NCI-H1930 (cell line): ENCODE measurements around the gene RABEP2.
"Not testable (repeated sequence)": the region's sequence is repeated elsewhere in the genome, so short reads cannot be mapped to it uniquely, and the experiment has no call there.

Experiments
- DNase-seq, 2 experiments: peaks; one replicate each; lab custom pipeline; 2025; lab: John Stamatoyannopoulos, UW

Gene RABEP2

DNA sequence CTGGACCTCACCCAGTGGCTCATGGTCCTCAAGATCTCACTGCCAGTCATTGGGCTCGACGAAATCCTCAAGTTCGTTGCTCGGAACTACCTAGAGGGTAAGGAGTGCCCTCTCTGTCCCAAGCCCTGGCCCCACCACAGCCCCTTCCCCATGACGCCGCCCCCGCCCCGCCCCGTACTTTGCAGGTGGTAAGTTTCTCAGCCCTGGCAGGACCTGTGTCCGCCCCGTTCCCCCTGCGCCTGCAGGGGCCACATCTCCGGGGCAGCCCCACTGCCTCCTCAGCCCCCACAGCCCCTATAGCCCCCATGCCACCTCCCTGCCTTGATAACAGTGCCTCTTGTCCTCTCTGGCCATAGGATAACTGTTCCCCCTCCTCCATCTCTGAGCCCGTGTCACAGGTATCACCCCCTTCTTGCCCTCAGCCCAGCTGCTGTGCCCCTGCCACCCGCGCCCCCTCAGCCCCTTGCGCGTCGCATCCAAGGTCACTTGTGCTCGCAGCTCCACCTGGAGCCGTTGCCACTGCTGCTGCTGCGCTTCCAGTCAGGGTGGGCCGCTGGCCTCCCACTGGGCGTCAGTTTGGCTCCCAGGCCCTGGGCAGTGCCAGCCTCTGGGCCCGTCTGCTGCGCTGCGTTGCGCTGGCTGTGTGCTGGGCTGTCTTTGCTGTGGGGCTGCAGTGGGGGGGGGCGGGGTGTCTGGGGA, 21.5 kb downstream of the RABEP2 start:
- no peak for DNase-seq

DNA sequence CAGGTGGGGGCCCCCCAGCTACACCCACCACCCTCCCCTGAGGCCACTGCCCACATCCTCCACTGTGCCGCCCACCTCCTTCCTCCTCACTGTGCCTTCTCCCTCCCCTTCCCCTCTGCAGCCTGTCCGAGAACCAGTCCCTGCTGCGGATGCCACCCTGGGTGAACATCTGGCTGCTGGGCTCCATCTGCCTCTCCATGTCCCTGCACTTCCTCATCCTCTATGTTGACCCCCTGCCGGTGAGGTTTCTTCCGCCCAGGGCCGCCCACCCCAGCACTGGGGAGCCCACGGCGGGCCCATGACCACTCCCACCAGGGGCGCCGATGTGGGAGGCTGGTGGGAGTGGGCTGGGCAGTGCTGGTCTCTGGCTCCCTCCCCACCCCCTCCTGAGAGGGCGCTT, 22.1 kb downstream of the RABEP2 start:
- no peak for DNase-seq

DNA sequence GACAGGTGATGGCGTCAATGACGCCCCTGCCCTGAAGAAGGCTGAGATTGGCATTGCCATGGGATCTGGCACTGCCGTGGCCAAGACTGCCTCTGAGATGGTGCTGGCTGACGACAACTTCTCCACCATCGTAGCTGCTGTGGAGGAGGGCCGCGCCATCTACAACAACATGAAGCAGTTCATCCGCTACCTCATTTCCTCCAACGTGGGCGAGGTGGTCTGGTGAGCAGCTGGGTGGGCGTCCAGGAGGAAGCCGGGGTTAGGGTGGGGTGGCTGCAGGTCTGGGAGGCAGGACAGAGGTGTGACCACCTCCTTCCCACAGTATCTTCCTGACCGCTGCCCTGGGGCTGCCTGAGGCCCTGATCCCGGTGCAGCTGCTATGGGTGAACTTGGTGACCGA, 23.2 kb downstream of the RABEP2 start:
- no peak for DNase-seq

DNA sequence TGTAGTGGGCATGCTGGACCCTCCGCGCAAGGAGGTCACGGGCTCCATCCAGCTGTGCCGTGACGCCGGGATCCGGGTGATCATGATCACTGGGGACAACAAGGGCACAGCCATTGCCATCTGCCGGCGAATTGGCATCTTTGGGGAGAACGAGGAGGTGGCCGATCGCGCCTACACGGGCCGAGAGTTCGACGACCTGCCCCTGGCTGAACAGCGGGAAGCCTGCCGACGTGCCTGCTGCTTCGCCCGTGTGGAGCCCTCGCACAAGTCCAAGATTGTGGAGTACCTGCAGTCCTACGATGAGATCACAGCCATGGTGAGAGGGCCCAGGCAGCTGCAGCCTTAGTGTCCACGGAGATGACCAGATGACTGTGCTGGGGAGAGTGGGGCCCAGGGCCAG, 24.4 kb downstream of the RABEP2 start:
- DNase-seq: no peak

DNA sequence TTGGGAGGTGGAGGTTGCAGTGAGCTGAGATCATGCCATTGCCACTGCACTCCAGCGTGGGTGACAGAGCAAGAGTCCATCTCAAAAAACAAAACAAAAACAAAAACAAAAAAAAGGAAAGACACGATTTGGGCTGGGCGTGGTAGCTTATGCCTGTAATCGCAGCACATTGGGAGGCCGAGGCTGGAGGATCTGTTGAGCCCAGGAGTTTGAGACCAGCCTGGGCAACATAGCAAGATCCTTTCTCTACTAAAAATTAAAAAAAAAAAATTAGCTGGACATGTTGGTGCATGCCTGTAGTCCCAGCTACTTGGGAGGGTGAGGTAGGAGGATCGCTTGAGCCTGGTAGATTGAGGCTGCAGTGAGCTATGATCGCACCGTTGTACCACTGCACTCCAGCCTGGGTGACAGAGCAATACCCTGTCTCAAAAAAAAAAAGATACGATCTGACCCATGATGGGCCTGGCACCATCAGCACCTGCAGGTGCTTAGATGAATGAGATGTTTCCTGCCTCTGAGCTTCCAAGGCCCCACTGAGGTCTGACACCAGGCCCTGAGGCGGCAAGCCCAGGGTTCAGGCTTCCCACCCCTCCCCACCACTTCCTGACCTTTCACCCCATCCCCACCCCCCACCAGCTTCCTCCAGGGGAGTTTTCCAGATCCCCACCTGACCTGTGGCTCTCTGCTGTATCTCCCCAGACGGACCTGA, 25.0 kb downstream of the RABEP2 start:
- DNase-seq: no peak

DNA sequence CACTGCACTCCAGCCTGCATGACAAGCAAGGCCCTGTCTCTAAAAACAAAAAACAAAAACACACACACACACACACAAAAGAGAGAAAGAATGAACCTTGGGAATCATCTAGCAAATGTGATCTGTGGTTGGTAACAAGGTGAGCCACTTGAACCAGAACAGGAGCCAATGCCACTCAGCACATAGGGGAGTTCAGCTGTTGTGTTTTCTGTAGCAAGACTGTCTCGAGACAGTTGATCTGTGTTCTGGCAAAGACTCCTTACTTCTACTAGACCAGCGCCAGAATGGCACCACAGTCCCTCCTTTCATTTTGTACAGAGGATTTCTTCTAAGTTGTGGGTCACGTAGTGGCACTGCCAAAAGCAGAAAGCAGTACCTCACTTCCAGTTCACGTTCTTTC, 26.1 kb downstream of the RABEP2 start:
- no peak for DNase-seq

DNA sequence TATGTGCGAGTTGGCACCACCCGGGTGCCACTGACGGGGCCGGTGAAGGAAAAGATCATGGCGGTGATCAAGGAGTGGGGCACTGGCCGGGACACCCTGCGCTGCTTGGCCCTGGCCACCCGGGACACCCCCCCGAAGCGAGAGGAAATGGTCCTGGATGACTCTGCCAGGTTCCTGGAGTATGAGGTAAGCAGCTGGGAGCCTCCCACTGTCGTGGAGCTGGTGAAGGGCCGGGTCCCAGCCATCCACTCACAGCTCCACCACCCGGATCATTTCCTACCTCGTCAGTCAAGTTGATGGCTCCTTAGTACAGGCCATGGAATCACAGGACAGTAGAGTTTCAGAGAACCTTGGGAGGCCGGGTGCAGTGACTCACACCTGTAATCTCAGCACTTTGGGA, 26.8 kb downstream of the RABEP2 start:
- DNase-seq: no peak

DNA sequence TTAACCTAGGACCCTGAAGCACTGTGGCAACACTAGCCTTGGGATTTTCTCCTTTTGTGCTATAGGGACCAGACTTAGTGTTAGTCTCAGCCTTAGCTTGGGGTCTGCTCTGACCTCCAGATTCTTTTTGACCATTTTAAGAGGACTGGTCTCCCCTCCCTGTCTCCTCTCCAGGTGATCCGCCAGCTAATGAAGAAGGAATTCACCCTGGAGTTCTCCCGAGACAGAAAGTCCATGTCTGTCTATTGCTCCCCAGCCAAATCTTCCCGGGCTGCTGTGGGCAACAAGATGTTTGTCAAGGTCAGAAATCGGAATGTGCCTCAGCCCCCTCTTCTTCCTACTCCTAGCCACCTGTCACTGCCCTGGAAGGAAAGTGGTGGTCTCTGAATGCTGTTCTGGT, 27.2 kb downstream of the RABEP2 start:
- DNase-seq: no peak

DNA sequence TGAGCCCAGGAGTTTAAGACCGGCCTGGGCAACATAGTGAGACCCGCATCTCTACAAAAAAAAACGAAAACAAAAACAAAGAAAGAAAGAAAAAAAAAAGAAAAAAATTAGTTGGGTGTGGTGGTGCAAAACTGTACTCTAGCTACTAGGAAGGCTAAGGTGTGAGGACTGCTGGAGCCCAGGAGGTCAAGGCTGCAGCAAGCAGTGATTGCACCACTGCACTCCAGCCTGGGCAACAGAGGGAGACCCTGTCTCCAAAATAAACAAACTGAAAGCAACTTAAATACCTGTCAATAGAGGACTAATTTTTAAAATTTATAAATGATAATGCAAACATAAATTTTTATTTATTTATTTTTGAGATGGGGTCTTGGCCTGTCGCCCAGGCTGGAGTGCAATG, 29.4 kb downstream of the RABEP2 start:
- DNase-seq: no peak

DNA sequence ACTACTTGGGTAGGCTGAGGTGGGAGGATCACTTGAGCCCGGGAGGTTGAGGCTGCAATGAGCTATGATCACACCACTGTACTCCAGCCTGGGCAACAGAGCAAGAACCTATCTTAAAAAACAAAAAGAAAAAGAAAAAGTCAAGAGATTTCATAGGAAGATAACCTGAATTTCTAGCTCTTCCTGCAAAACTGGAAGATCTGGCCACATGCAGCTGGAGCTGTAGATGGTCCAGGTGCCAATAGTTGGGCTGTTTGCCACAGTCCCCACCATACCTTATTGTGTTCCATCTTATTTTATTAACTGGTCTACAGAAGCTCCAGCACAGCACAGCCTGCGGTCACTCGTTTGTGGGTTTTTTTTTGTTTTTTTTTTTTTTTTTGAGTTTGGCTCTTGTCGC, 31.7 kb downstream of the RABEP2 start:
- no peak for DNase-seq

DNA sequence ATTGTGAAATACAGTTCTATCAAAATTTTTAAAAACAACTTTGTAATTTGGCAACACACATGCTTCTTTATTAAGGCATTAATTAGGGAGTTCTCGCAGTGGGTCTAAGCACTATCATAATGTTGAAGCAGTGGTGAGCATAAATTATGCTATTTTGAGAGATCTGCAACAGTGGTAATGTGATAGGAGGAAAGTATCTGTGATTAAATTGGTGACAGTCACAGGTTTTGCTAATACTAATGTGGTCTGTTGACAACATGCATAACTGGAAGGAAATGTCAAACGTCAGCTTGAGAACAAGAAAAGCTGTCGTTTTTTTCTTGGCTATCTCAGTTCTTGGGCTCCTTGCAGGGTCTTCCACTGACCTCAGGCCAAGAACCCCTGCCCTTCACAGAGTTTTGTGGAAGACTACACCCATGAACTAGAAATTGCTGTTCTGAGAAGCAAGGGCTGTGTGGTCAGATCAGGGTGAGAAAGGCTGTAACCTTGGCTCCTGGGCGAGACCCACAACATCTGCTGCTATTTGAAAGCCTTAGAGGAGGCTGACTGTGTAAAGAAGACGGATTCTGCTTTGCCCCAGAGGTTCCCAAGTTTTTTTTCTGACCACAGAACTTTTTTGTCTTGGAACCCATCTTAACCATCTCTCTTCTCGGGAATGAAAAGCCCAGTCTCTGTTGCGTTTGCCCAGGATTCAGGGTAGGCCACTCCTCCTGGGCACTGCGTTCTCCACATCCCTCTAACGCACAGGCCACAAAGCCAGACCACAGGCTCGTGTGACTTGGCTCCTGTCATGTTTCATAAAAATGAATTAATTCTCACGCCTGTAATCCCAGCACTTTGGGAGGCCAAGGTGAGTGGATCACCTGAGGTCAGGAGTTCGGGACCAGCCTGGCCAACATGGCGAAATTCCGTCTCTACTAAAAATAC, 32.8 kb downstream of the RABEP2 start:
- DNase-seq: no peak

DNA sequence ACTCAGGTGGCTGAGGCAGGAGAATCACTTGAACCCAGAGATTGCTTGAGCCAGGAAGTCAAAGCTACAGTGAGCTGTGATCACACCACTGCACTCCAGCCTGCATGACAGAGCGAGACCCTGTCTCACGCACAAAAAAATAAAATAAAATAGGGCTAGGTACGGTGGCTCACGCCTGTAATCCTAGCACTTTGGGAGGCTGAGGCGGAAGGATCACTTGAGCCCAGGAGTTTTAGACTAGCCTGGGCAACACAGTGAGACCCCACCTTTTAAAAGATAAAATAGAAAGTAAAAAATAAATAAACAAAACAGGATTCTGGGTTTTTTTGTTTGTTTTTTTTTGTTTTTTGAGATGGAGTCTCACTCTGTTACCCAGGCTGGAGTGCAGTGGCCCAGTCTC, 34.7 kb downstream of the RABEP2 start:
- DNase-seq: not testable (repeated sequence)

DNA sequence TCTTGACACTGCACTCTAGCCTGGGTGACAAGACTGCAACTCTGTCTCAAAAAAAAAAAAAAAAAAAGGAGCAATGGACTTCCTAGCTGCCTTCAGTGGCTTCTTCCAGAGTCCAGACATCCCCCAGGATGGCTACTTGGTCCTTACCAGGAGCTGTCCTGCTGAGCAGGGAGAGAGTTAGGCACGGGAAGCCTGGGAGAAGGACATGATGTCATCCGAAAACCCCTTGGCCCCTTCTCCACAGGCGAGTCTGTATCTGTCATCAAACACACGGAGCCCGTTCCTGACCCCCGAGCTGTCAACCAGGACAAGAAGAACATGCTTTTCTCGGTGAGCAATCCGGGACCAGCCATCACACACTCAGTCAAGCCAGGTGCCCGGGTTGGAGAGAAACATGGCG, 38.1 kb downstream of the RABEP2 start:
- no peak for DNase-seq

DNA sequence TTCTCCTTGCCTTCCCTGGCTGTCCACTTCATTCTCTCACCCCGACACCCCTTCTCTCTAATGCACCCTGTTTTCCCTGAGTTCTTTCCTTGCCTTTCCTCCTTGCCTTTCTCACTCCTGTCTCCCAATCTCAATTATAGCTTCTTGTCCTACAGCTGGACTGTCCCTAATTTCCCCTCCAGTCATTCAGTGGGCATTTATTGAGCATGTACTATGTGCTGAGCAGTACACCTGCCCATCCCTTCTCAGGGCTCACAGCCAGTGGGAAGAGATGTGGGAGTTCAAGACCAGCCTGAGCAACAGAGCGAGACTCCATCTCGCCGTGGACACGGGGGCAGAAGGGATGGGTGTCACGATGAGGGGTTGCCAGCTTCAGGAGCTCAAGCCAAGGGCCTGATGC, 41.0 kb downstream of the RABEP2 start:
- DNase-seq: no peak

DNA sequence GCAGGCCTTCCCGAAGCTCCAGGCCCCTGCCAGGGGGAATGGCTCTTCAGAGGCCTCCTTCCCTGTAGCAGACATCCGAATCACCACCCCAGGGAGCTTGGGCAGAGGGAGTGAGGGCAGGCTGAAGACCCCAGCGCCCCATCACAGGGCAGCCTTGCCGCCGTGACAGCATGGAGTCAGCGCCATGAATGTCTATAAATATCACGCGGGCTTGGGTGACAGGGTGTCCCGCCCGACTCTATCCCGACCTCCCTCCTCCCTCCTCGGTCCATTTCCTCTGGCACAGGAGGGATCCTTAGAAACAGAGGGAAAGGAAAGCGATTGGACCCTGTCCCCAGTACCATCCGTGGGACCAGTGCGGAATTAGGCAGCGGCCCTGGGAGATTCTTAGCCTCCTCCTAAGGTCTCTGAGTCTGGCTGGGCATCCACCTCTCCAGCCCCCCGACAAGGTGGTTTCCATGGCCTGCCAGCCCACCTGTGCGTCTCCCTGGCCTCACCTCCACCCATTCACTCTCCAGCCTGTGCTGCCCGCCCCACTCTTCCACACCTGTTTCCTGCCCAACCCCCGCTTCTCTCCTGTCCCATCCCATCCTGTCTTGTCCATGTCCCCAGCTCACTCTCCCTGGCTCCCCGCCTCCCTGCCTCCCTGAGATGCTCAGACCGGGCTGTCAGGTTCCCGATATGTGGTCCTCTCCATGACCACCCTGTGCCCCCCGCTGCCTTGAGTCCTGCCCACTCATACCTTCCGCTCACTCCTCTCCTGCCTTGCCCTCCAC, 41.6 kb downstream of the RABEP2 start:
- DNase-seq: no peak

DNA sequence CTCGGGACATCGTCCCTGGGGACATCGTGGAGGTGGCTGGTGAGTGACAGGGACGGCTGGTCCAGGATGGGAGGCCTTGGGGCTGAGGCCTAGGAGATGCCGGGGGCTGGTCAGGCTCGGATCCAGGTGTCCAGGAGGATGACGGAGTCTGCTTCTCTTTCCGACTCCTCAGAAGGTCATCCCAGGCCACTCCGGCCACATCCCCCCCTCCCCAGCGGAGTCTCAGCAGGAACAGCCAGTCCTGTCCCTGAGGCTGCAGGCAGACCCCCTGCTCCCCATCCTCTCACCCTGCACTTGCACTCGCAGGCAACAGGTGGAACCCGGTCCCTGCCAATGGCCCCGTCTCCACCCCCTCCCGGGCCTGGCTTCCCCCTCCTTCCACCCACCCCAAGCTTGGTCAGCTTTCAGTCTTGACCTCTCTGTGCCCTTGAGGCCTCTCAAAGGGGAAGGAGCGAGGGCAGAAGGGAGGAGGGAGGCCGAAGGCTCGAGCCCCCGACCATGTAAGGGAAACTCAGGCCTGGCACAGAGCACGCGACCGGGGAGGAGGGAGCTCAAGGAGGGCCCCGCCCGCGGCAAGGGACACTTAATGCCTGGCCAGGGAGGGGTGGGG, 42.4 kb downstream of the RABEP2 start:
- DNase-seq: no peak

DNA sequence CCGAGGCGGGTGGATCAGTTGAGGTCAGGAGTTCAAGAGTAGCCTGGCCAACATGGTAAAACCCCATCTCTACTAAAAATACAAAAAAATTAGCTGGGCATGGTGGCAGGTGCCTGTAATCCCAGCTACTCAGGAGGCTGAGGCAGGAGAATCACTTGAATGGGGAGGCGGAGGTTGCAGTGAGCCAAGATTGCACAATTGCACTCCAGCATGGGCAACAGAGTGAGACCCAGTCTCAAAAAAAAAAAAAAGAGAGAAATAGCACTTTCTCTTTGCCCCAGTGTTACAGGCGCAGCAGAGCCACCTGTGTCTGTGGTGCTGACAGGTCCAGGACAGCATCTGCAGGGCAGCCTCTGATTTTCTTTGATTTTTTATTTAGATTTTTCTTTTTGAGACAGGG, 43.5 kb downstream of the RABEP2 start:
- not testable (repeated sequence) for DNase-seq

DNA sequence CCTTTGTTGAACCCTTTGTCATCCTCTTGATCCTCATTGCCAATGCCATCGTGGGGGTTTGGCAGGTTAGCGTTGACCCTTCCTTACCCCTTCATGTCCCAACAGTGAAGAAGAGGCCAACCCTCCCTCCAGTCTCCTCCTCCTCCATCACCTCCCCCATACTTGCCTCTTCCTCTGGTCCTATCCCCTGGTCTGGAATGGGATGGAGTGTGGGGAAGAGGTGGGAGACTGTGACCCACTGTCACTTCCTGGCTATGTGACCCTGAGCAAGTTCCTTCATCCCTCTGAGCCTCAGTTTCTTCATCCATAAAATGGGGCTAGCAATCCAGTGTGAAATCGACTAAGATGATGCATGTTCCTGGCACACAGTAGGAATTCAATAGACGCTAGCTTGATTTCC, 44.1 kb downstream of the RABEP2 start:
- DNase-seq: no peak

DNA sequence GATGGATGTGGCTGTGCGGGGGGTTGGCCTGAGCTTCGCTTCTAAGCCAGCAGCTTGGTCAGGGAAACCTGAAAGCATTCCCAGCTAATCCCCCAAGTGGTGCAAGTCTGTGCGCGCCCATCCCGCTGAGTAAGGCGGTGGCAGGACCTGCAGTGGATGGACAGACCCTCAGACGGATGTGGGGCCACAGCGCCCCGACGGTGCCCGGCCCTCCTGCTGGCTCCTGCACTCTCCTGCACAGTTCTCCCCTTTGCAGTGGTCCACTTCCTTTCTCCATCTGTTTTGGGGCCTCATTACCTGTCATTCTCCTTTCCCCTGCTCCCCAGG, 44.5 kb downstream of the RABEP2 start:
- no peak for DNase-seq

DNA sequence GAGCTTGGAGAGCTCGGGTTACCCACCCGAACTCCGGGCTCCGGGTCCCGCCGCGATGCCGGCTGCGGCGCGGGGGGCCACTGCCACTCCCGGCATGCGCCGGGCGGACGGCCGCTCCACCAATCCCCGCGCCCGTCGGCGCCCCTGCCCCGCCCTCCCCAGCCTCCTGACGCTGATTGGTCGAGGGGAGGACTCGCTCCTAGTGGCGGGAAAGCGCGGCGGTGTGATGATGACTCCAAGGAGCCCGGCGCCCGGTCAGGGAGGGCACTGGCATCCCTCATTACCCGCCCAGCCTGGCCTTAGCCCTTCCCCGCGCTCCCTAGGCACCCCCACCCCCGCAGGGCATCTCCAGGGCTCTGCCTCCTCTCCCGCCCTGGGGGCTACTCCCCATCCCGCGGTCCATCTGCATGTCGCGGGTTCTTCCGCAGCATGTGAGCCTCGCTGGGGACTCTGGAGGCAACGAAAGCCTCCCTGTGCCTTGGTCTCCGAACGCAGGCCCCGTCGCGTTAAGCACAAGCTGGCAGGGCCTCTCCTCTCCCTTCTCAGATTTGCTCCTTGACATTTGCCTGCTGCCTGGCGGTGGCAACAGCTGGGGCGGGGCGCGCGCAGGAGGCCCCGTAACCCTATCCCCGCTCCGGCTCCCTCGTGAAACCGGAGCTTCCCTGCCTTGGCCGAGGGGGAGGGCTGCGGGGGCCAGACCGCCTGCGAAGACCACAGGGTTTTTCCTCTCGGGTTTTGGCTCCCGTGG, 45.0 kb downstream of the RABEP2 start:
- DNase-seq: peak; percentile 88 to 95

DNA sequence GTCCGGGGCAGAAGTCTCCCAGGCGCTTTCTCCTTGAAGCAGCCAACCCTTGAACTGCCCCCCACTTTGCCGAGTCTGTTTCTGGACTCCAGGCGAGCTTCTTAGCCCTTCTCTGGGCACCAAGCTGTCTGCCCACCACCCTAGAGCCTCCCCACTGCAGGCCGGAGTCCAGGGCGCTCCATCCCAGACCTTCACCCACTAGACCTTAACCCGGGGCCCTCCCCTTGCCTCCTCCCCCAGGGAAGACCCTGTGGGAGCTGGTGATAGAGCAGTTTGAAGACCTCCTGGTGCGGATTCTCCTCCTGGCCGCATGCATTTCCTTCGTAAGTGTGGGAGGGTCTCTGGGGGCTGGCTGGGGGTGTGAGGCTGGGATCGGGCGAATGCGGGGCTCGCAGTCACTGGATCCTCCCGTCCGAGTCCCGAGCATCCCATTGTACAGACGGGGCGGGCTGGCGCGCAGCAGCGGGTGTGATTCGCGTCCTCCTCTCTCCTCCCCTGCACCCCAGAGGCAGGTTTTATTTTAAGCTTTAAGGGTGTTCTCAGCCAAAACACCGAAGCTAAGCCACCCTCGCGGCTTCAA, 45.7 kb downstream of the RABEP2 start:
- no peak for DNase-seq
